NCI-H1105 (cell line): Measurements from ENCODE around the gene OLR1.

Experiments
- DNase-seq: peaks from one replicate; lab custom pipeline; 2025; lab: John Stamatoyannopoulos, UW

The OLR1 gene

DNA sequence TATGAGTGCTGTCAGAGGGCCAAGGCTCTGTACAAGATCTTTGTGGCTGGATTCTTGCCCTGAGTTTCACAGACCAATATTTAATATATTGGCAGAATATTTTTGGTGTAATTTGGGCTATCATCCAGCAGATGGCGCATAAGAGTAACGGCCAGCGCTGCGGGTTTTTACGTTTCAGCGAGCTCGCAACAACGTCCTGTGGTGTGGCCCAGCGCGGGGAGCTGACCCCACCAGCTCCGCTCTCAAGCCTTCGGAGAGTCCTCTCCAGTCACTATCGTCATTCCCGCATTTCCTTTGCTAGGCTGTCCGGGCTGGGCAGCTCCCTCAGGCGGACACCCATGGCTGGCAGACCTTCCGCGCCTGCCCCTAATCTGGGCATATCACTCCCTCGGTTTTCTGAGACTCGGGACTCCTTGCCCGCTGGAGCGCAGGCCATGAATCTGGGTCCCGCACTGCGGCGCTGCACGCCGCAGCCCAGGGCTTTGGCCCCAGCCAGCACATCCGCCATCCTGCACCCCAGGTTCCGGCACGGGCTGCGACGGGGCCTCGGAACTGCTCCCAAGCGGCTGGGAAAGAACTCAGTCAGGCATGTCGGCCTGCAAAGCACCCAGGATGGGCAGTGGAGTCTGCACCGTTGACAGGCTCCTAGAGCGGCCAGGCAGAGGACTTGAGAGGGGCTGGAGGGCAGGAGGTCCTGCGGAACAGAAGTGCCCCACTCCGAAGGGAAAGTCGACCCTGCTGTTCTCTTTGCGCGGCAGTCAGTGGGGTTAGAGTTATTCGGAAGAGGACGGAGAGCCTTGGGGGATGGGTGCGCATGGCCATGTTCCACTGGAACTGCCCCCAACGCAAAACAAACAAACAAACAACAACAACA is 18.4 kb downstream of the OLR1 start:
- peak; percentile 66 for DNase-seq

DNA sequence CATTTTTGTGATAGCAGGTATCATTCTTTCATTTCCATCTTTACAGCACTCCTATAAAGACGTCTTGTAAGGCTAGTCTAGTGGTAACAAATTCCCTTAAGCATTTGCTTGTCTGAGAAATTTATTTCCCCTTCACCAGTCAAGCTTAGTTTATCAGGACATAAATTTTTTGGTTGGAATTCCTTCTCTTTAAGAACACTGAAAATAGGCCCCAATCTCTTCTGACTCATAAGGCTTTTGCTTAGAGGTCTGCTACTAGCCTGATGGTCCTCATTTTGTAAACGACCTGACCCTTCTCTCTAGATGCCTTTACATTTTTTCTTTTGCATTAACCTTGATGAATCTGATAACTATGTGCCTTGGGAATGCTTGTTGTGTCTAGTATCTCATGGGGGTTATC is 20.3 kb downstream of the OLR1 start:
- no peak for DNase-seq

DNA sequence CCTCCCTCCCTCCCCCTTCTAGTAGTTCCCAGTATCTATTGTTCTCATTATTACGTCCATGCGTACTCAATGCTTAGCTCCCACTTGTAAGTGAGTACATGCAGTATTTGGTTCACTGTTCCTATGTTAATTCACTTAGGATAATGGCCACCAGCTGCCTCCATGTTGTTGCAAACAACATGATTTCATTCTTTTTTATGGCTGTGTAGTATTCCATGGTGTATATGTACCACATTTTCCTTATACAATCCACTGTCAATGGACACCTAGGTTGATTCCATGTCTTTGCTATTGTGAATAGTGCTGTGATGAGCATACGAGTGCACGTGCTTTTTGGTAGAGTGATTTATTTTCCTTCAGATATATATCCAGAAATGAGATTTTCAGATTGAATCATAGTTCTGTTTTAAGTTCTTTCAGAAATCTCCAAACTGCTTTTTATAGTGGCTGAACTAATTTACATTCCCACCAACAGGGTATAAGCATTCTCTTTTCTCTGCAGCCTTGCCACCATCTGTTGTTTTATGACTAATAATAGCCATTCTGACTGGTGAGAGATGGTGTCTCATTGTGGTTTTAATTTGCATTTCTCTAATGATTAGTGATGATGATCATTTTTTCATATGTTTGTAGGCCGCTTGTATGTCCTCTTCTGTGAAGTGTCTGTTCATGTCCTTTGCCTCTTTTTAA is 24.1 kb downstream of the OLR1 start:
- no peak for DNase-seq

DNA sequence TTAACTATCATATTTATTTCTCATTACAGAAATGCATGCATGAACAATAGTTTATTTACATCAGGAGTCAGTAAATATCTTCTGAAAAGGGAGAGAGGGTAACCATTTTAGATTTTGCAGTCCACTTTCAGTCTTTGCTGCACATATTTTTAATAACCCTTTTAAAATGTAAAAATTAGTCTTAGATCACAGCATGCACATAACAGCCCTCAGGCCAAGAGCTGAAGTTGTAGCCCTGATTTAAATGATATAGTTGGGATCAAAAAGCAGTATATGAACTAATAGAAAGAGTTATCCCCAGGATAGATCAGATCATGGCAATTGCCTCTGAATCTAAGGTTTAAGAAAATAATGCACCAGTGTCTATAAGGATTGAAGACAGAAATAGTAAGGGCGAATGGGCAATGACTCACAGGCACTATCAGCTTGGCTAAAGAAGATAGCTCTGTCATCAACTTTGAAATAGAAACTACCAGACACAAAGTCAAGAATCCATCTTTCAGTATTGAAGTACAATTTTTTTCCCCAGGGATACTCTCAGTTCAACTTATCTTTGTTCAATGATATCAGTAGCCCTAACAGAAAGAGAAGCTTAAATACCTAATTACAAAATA is 28.8 kb downstream of the OLR1 start:
- no peak for DNase-seq

DNA sequence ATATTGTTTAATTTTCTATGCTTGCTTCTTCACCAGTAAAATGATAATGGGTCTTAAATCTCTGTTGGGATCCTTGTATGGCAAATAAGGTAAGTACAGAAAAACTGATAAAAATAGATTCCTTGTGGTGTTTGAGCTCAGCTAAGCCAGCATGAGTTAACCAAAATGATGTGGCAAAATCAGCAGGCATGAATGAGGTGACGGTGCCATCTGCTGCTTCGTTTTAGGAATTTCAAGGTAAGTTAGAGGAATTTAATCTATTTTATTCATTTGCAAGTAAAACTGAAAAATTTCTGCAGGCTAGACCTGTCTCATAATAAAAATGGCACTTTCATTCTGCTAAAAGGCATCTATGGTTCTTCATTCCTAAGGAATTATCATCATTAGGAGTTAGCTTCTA is 31.9 kb downstream of the OLR1 start:
- peak; percentile 27 for DNase-seq

DNA sequence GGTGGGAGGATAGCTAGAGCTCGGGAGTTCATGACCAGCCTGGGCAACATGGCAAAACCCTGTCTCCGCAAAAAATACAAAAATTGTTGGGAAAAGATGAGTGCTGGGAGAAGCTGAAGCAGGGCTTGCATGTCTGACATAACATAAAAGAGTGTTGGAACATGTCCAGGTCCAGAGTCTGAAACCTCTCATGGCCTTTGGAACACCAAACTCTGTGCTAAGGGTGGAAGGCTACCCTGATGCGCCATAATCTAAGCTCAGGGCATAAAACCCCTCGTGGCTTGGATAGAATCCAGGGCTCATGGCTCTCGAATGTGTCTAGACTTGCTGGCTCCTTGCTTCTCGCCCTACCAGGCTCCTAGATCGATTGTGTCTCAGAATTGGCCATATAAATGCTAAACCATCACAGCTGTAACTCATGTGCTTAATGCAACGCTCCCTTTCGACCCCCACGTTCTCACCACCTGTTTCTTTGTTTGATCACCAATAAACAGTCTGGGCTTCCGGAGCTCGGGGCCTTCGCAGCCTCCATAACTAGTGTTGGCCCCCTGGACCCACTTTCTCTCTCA is 35.2 kb downstream of the OLR1 start:
- peak; percentile 54 for DNase-seq

DNA sequence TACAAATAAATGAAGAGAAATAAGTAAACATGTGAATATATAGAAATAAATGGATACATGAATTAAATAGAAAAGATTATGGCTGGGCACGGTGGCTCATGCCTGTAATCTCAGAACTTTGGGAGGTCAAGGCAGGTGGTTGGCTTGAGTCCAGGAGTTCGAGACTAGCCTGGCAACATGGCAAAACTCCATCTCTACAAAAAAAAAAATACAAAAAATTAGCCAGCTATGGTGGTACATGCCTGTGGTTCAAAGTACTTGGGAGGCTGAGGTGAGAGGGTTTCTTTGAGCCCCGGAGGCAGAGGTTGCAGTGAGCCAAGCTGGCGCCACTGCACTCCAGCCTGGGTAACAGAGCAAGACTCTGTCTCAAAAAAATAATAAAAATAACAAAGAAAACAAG is 36.8 kb downstream of the OLR1 start:
- DNase-seq, result no peak

DNA sequence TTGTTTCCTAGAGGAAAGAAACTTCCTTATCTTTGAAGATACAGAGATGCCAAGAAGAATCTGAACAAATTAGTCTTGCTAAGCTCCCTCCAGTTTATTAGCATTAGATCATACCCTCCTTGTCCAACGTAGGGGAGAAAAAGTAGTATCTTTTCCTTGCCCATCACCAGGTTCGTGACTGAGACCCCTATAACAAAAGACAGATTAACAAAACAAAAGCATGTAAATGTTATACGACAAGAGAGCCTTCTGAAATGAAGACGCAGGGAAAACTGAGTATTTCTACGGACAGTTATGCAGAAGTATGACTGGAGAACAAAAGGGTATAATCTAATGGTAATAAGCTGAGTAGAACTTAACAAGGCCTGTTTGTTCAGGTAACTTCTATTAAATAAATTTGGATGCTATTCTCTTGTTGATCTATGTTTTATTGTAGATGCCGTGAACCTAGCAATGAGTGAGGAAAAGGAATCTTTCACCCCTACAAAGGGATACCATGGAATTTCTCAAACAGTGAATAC is 39.0 kb downstream of the OLR1 start:
- DNase-seq, result no peak

DNA sequence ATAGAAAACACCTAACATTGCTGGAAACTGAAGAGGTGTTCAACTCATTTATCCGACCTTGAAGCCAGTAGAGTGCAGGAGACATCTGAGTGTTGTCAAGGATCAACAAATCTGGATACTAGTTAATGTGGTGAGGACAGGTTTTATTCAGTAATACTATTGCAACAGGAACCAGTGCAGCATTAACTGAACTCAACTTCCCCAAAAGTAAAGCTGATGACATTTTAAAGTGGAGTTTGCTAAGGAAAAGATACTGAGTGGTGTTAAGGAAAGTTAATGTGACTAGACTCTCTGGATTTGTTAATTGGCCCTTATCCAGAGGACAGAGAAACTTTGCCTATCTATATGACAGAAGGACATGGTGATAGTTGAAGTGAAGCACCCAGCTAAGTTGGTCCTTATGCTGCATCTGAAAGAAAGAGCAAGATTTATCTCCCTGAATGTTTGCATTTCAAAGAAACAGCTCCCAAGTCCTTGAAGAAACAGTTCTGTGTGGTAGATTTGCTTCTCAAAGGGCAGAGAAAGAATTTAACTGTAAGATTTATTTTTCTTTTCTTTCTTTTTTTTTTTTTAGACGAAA is 40.7 kb downstream of the OLR1 start:
- no peak for DNase-seq

DNA sequence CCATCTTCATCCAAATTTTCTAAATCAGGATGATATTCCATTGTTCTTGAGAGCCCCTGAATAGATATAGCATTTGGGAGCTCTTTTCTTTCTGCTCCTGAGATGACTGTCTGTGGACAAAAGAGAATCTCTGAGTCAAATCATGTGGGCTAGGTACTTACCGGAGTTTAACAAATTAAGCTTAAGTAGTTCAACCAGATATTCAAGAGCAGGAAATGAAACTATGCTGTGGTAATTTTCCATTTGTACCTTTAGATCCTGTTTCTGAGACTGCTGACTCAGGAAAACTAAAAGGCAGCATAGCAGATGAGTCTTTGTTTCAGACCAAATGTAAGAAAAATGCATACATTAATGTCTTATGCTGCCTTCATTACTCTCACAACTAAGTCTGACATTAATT is 41.9 kb downstream of the OLR1 start, which contains the start of gene CLEC7A:
Gene CLEC7A (minus strand): TSS at position 158 of the 400 bp plus-strand sequence. CDS start 117 bp downstream, at position 41.
- DNase-seq, result no peak

DNA sequence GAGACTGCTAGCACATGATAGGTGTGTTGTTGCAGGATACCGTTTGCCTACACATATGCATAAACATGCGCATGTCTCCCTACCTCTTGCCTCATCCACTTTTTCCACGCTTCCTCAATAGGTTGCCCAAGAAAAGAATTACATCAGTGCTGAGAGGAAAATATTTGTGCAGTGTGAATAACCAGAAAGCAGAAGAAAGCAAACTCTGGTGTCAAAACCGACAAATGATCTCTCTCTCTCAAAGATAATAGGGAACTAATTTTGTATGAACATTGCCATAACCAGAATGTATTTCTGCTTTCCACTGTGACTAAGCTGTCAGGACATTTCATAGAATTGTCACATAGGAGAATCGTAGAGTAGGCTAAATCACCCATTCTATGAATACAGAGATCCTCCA is 43.2 kb downstream of the OLR1 start:
- DNase-seq, result no peak

DNA sequence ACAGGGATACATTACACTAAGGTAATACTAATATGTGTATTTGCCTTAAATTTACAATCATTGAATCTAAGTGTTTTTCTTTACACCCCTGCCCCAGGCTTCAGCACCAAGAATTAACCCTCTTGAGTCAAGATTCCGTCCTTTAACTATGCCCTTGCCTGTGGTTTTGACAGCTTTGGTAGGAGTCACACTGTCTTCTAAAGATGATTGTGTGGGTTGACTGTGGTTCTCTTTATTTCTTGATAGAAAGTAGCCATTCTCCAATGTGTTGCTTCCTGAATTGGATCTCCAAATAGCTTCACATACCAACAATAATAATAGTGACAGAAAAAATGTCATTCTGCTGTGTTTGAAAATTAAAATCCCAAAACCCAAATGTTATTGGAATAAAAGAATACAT is 45.5 kb downstream of the OLR1 start:
- DNase-seq, result no peak

DNA sequence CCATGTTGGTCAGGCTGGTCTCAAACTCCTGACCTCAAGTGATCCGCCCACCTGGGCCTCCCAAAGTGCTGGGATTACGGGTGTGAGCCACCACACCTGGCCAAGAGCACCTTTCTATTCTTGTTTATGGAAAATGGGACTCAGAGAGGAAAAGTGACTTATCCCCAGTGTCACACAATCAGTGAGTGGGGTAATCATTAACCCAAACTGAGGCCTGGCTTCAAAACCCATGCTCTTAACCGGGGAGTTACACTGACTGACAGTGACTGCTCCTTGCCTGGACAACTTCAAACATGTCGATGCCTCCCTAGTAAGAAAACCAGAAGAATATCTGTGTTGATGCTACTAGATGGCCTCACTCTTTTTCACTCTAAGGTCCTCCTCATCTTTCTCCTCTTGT is 49.2 kb downstream of the OLR1 start:
- no peak for DNase-seq

DNA sequence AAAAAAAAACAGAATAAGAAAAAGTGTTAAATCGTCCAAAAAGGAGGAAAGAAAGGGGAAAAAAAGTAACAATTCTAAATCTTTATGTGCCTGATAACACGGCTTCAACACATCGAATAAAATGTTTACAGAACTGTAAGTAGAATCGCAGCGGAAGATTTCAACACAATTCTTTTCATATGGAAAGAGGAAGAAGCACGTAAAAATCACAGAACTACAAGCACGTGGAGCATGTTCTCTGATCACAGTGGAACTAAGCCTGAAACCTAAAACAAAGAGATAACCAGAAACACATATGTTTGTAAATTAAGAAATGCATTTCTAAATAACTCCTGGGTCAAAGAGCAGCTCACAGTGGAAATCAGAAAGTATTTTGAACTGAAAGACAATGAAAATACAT is 50.7 kb downstream of the OLR1 start:
- no peak for DNase-seq

DNA sequence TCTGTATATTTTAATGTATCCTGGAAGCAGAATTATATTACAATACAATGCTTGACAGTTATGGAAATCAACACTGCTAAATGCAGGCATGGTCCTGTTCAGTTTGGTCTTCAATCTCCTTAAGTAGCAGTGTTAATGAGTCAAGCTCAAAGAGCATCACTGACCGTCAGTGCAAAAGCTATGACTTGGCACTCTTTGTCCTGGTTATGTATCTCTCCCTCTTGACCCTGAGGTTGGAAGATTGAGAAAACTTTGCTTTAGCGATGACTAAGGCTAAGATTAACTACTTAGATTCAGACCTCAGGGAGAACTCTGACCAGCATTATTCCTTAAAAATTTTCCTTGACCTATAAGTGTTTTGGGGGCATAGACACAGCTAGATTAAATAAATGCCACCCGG is 52.9 kb downstream of the OLR1 start:
- no peak for DNase-seq

DNA sequence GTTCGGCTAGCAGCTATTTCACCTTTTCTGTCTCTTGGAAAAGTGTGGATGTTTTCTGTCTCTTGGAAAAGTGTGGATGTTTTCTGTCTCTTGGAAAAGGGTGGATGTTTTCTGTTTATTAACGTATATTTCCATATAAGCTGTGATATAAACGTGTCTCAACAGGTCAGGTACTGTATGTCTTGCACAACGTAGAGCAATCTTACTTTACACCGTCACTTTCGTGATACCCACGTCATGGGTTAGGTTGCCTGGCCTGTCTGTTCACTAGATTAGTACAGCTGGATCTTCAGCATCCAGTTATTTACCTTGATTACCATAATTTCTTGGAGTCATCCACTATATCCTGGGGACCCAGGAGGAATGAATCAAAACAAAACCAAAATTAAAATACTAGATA is 56.0 kb downstream of the OLR1 start:
- DNase-seq, result no peak

DNA sequence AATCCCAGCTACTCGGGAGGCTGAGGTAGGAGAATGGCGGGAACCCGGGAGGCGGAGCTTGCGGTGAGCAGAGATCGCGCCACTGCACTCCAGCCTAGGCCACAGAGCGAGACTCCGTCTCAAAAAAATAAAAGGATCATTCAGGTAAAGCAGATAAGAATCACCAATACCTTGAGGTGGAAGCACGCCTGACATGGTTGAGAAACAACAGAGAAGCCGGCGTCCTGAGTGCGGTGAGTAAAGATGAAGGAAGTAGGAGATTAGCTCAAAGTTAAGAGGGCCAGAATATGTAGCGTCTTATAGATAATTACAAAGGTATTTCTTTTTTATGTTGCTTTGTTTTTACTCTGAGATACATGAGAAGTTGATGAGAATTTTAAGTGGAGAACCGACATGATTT is 56.6 kb downstream of the OLR1 start:
- no peak for DNase-seq

DNA sequence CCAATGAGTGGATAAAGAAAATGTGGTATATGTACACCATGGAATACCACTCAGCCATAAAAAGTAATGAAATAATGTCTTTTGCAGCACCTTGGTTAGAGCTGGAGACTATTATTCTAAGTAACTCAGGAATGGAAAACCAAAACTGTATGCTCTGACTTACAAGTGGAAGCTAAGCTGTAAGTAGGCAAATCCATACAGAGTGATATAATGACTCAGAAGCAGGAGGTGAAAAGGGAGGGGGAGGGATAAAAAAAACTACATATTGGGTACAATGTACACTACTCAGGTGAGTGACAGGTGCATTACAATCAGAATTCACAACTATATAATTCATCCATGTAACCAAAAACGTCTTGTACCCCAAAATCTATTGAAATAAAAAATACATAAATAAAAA is 58.0 kb downstream of the OLR1 start:
- DNase-seq, result no peak

DNA sequence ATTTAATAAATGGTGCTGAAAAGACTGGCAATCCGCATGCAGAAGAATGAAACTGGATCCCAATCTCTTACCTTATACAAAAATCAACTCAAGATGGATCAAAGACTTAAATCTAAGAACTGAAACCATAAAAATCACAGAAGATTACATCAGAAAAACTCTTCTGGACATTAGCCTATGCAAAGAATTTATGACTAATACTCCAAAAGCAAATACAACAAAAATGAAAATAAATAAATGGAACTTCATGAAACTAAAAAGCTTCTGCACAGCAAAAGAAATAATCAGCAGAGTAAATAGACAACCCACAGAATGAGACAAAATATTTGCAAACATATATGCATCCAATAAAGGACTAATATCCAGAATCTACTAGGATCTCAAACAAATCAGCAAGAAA is 58.9 kb downstream of the OLR1 start:
- DNase-seq, result no peak

DNA sequence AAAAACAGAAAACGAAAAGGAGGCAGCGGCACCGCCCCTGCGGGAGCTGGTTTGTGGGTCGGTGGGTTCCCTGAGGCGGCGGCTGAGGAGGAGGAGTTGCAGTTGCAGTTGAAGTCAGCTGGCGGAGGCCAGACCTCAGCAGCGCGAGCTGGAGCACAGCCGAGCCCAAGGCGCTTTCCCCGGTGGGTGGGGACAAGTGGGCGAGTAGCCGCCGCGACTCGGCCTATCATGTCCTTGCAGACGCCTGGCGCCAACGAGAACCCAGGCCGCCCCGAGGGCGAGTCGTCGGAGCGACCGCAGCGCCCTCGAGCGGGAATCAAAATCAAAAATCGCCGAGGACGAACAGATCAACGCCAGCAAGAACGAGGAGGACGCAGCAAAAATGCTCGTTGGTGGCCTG is 60.5 kb downstream of the OLR1 start:
- no peak for DNase-seq

DNA sequence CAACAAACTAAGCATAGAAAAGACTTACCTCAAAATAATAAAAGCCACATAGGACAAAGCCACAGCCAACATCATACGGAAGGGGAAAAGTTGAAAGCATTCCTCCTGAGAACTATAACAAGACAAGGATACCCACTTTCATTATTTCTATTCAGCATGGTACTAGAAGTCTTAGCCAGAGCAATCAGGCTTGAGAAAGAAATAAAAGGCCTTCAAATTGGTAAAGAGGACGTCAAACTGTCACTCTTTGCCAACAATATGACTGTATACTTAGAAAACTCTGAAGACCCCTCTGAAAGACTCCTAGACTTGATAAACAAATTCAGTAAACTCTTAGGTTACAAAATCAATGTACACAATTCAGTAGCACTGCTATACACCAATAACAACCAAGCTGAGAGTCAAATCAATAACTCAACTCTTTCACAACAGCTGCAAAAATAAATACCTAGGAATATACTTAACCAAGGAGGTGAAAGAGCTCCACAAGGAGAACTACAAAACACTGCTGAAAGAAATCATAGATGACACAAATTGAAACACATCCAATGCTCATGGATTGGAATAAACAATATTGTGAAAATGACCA is 61.6 kb downstream of the OLR1 start:
- no peak for DNase-seq
